Measurements from ENCODE around the gene FAM111A. TPM values are rescaled to one million over a fixed set of nuclear protein-coding genes. Genes with fewer than 3 reads are reported as not detected.
"Not testable (repeated sequence)": the region's sequence is repeated elsewhere in the genome, so short reads cannot be mapped to it uniquely, and the experiment has no call there.

The FAM111A gene
- 1 to 10 TPM; 2.6 to 3.4 (median 3.1) TPM for total RNA-seq
- polyA plus RNA-seq: 1 to 10 TPM in 2 of 3 donors, under 1 TPM in 1; 0.91 to 5.2 (median 1.7) TPM
- long read RNA-seq, donor 1, partial matches to known transcripts: 0 of 5 reads
- long read RNA-seq, donor 1, other reads (novel, unspliced or antisense): 5 of 5 reads
- long read RNA-seq, donor 2: 0 reads

- H3K27me3 ChIP-seq (ENCODE audit: insufficient read depth in 3 of 3, low read length in 2 of 3): no peaks in the 10 kb centered on the region
- peaks cover 12% of the 10 kb centered on the region for H3K4me1 ChIP-seq
- peak within 1 kb of the TSS; percentile 80 for H3K27ac ChIP-seq
- no peaks in the 10 kb centered on the region for H3K9me3 ChIP-seq
- WGBS, 3 donors: 0 to 1% (median 0%) methylated on average over 50 of the region's 50 CpGs
- DNase-seq (peak; percentile 85 to 89), ATAC-seq (peak; percentile 84 to 88 (median 87))
- no peak for TF ChIP-seq CTCF (IDR thresholded peaks at IDR 0.05)
- intact Hi-C loops (cut with DNase I): no loop called here
- H3K4me3 ChIP-seq: peak within 1 kb of the TSS; percentile 91
- no peaks in the 10 kb centered on the region for H3K36me3 ChIP-seq (ENCODE audit: insufficient read depth in 1 of 2, low read depth in 1 of 2)
Measured at GRCh38 chr11:59142530-59143507, at the start of gene FAM111A. TSS of gene FAM111A (plus strand) at chr11:59142856. CDS start at chr11:59148873, 6,017 bp downstream.

GRCh38 chr11:59093576-59093975, 49.1 kb upstream of the FAM111A start:
- H3K27ac ChIP-seq; H3K4me1 ChIP-seq; H3K9me3 ChIP-seq; H3K36me3 ChIP-seq (ENCODE audit: insufficient read depth in 1 of 2, low read depth in 1 of 2); intact Hi-C loops (cut with DNase I); H3K27me3 ChIP-seq (ENCODE audit: insufficient read depth in 3 of 3, low read length in 2 of 3); H3K4me3 ChIP-seq; ATAC-seq; DNase-seq: not testable (repeated sequence)

GRCh38 chr11:59095225-59095624, 47.4 kb upstream of the FAM111A start:
- not testable (repeated sequence) for H3K27me3 ChIP-seq (ENCODE audit: insufficient read depth in 3 of 3, low read length in 2 of 3); H3K36me3 ChIP-seq (ENCODE audit: insufficient read depth in 1 of 2, low read depth in 1 of 2); ATAC-seq; H3K9me3 ChIP-seq; DNase-seq; H3K27ac ChIP-seq; H3K4me1 ChIP-seq; H3K4me3 ChIP-seq
- 69 to 77% (median 70%) methylated on average over 1 of the region's 1 CpG for WGBS, 3 donors
- intact Hi-C loops (cut with DNase I): loop anchor here in 1 of 2 donors (5.0 kb wide), 1 partner anchor 37 kb away; no protein-coding TSS in a partner anchor

- intact Hi-C loops (cut with DNase I): loop anchor here in 1 of 2 donors (5.0 kb wide), 1 partner anchor 36 kb away; no protein-coding TSS in a partner anchor
- not testable (repeated sequence) for DNase-seq; H3K27me3 ChIP-seq (ENCODE audit: insufficient read depth in 3 of 3, low read length in 2 of 3); H3K9me3 ChIP-seq; H3K36me3 ChIP-seq (ENCODE audit: insufficient read depth in 1 of 2, low read depth in 1 of 2); H3K4me1 ChIP-seq; H3K27ac ChIP-seq; H3K4me3 ChIP-seq; ATAC-seq
- WGBS, 3 donors: 76 to 82% (median 79%) methylated on average over 5 of the region's 5 CpGs
Measured at GRCh38 chr11:59095972-59096575, 46.6 kb upstream of the FAM111A start.

- H3K4me1 ChIP-seq: no peaks in the 10 kb centered on the region
- H3K27ac ChIP-seq: no peak overlapping the region
- H3K4me3 ChIP-seq: no peak overlapping the region
- peaks cover 0 to 11% (median under 1%) of the 10 kb centered on the region in 3 donors for H3K27me3 ChIP-seq (ENCODE audit: insufficient read depth in 3 of 3, low read length in 2 of 3)
- no peaks in the 10 kb centered on the region for H3K36me3 ChIP-seq (ENCODE audit: insufficient read depth in 1 of 2, low read depth in 1 of 2)
- TF ChIP-seq CTCF (IDR thresholded peaks at IDR 0.05): peak; percentile 49
- no peaks in the 10 kb centered on the region for H3K9me3 ChIP-seq
- intact Hi-C loops (cut with DNase I): loop anchor here in 1 of 2 donors (5.0 kb wide), 1 partner anchor 35 kb away; no protein-coding TSS in a partner anchor
- DNase-seq (peak; percentile 46 to 60), ATAC-seq (no peak)
- 91 to 93% (median 91%) methylated on average over 5 of the region's 5 CpGs for WGBS, 3 donors
Measured at GRCh38 chr11:59097113-59097708, 45.4 kb upstream of the FAM111A start.

GRCh38 chr11:59097938-59098337, 44.7 kb upstream of the FAM111A start:
- not testable (repeated sequence) for H3K36me3 ChIP-seq (ENCODE audit: insufficient read depth in 1 of 2, low read depth in 1 of 2); H3K4me3 ChIP-seq; DNase-seq; ATAC-seq; H3K4me1 ChIP-seq; H3K27ac ChIP-seq; H3K9me3 ChIP-seq
- intact Hi-C loops (cut with DNase I): loop anchor here in 1 of 2 donors (5.0 kb wide), 1 partner anchor 34 kb away; no protein-coding TSS in a partner anchor
- peaks cover 0 to 11% (median 2%) of the 10 kb centered on the region in 3 donors for H3K27me3 ChIP-seq (ENCODE audit: insufficient read depth in 3 of 3, low read length in 2 of 3)
- WGBS, 3 donors: 79 to 87% (median 85%) methylated on average over 8 of the region's 8 CpGs

Measured in psoas muscle (tissue), 8 donors.